H9 (cell line): ENCODE measurements around the gene DCUN1D5. TPM values are rescaled to one million over a fixed set of nuclear protein-coding genes. Genes with fewer than 3 reads are reported as not detected.

Source experiments
- DNase-seq: peaks from one replicate; pipeline ENCODE4 v3.0.0-alpha.2; 2017
- H2AFZ ChIP-seq: one replicate; pipeline ENCODE4 v1.6.1; 2013; ENCODE audit warnings: mild to moderate bottlenecking, low read length, control low read depth, moderate library complexity
- H2AK5ac ChIP-seq: 2 replicates; pipeline ENCODE4 v1.6.1; 2013; ENCODE audit warnings: low read length, control low read depth, mixed read lengths; ENCODE audit not compliant: insufficient read length
- H2BK120ac ChIP-seq: one replicate; pipeline ENCODE4 v1.6.1; 2013; ENCODE audit warnings: low read depth, mild to moderate bottlenecking, low read length, control low read depth, inconsistent platforms; ENCODE audit not compliant: poor library complexity, severe bottlenecking
- H2BK12ac ChIP-seq: 2 replicates; pipeline ENCODE4 v1.6.1; 2013; ENCODE audit warnings: low read length, control low read depth, mixed read lengths, low read depth; ENCODE audit not compliant: insufficient read length
- H2BK15ac ChIP-seq: 2 replicates; pipeline ENCODE4 v1.6.1; 2013; ENCODE audit warnings: low read depth, low read length, control low read depth
- H2BK20ac ChIP-seq: one replicate; pipeline ENCODE4 v1.6.1; 2013; ENCODE audit warnings: low read depth, mild to moderate bottlenecking, low read length, control low read depth, inconsistent platforms; ENCODE audit not compliant: poor library complexity, severe bottlenecking
- H2BK5ac ChIP-seq: 2 replicates; pipeline ENCODE4 v1.6.1; 2013; ENCODE audit warnings: low read length, control low read depth, mixed read lengths; ENCODE audit not compliant: insufficient read length
- H3K14ac ChIP-seq: 2 replicates; pipeline ENCODE4 v1.6.1; 2013; ENCODE audit warnings: low read length, control low read depth; ENCODE audit not compliant: insufficient read depth
- H3K18ac ChIP-seq: 2 replicates; pipeline ENCODE4 v1.6.1; 2013; ENCODE audit warnings: low read depth, mild to moderate bottlenecking, mixed read lengths, low read length, control low read depth; ENCODE audit not compliant: insufficient read length
- H3K23ac ChIP-seq: 2 replicates; pipeline ENCODE4 v1.6.1; 2013; ENCODE audit warnings: low read length, control low read depth, mixed read lengths, low read depth; ENCODE audit not compliant: insufficient read length
- H3K23me2 ChIP-seq: 2 replicates; pipeline ENCODE4 v1.6.1; 2013; ENCODE audit warnings: low read depth, mild to moderate bottlenecking, mixed read lengths, low read length, control low read depth; ENCODE audit not compliant: insufficient read length, poor library complexity, severe bottlenecking
- H3K27ac ChIP-seq: 2 replicates; pipeline ENCODE4 v1.5.1; 2013; ENCODE audit warnings: low read length, control low read depth, mixed read lengths, low read depth; ENCODE audit not compliant: insufficient read length
- H3K27me3 ChIP-seq: 2 replicates; pipeline ENCODE4 v1.6.1; 2013; ENCODE audit warnings: low read length, control low read depth, inconsistent platforms; ENCODE audit not compliant: insufficient read depth
- H3K4ac ChIP-seq: 2 replicates; pipeline ENCODE4 v1.6.1; 2013; ENCODE audit warnings: low read depth, mild to moderate bottlenecking, control low read depth, inconsistent platforms, low read length, moderate library complexity
- H3K4me1 ChIP-seq: 2 replicates; pipeline ENCODE4 v1.6.1; 2013; ENCODE audit warnings: low read length, control low read depth, inconsistent platforms; ENCODE audit not compliant: insufficient read depth
- H3K4me2 ChIP-seq: 2 replicates; pipeline ENCODE4 v1.6.1; 2013; ENCODE audit warnings: low read length, control low read depth, mixed read lengths; ENCODE audit not compliant: insufficient read length, insufficient read depth
- H3K56ac ChIP-seq: 2 replicates; pipeline ENCODE4 v1.6.1; 2013; ENCODE audit warnings: low read depth, mild to moderate bottlenecking, mixed read lengths, low read length, control low read depth; ENCODE audit not compliant: insufficient read length
- H3K79me1 ChIP-seq: 2 replicates; pipeline ENCODE4 v1.6.1; 2013; ENCODE audit warnings: low read depth, mild to moderate bottlenecking, moderate library complexity, low read length, control low read depth, inconsistent platforms; ENCODE audit not compliant: insufficient read depth, poor library complexity, severe bottlenecking
- H3K79me2 ChIP-seq: 2 replicates; pipeline ENCODE4 v1.6.1; 2013; ENCODE audit warnings: low read length, control low read depth, inconsistent platforms; ENCODE audit not compliant: insufficient read depth
- H3K9ac ChIP-seq: 2 replicates; pipeline ENCODE4 v1.6.1; 2013; ENCODE audit warnings: low read length, control low read depth, mixed read lengths; ENCODE audit not compliant: insufficient read length; ENCODE audit errors: extremely low read depth
- H3K9me3 ChIP-seq: one replicate; pipeline ENCODE4 v1.6.1; 2013; ENCODE audit warnings: low read depth, low read length, inconsistent platforms; ENCODE audit not compliant: control insufficient read depth
- H3T11ph ChIP-seq: one replicate; pipeline ENCODE4 v1.6.1; 2013; ENCODE audit warnings: mild to moderate bottlenecking, low read length, control low read depth, inconsistent platforms
- H4K20me1 ChIP-seq: one replicate; pipeline ENCODE4 v1.6.1; 2013; ENCODE audit not compliant: control insufficient read depth, insufficient read length, insufficient read depth
- H4K5ac ChIP-seq: 2 replicates; pipeline ENCODE4 v1.6.1; 2013; ENCODE audit warnings: low read depth, mild to moderate bottlenecking, mixed read lengths, low read length, control low read depth; ENCODE audit not compliant: insufficient read length
- H4K8ac ChIP-seq: replicated peaks from 2 replicates; pipeline ENCODE4 v1.6.1; 2013; ENCODE audit warnings: low read length, control low read depth, mixed read lengths, low read depth; ENCODE audit not compliant: insufficient read length
- H4K91ac ChIP-seq: 2 replicates; pipeline ENCODE4 v1.6.1; 2013; ENCODE audit warnings: low read depth, mild to moderate bottlenecking, moderate library complexity, mixed read lengths, low read length, control low read depth; ENCODE audit not compliant: insufficient read length
- H3K27ac Mint-ChIP-seq, 3 experiments: 2 replicates in 2 of 3; 3 replicates in 1 of 3; pipeline ENCODE4 v1.8.0; 2020 to 2021; ENCODE audit warnings: mixed read lengths in 3 of 3, mild to moderate bottlenecking in 1 of 3, moderate library complexity in 1 of 3
- H3K27me3 Mint-ChIP-seq: 2 replicates; pipeline ENCODE4 v1.8.0; 2021; ENCODE audit warnings: low read depth, mild to moderate bottlenecking, moderate library complexity, mixed read lengths
- H3K36me3 Mint-ChIP-seq, 3 experiments: 2 replicates in 2 of 3; 3 replicates in 1 of 3; pipeline ENCODE4 v1.8.0; 2020 to 2021; ENCODE audit warnings: low read depth in 3 of 3, mixed read lengths in 3 of 3; ENCODE audit not compliant: insufficient read depth in 1 of 3
- H3K4me1 Mint-ChIP-seq, 2 experiments: 2 replicates each; pipeline ENCODE4 v1.8.0; 2020; ENCODE audit warnings: mixed read lengths in 2 of 2
- H3K4me3 Mint-ChIP-seq, 2 experiments: 2 replicates in 1 of 2; 3 replicates in 1 of 2; pipeline ENCODE4 v1.8.0; 2020 to 2021; ENCODE audit warnings: mild to moderate bottlenecking in 2 of 2, mixed read lengths in 2 of 2, moderate library complexity in 1 of 2
- H3K9me3 Mint-ChIP-seq, 2 experiments: 2 replicates in 1 of 2; 3 replicates in 1 of 2; pipeline ENCODE4 v1.8.0; 2020; ENCODE audit warnings: mild to moderate bottlenecking in 2 of 2, mixed read lengths in 2 of 2, moderate library complexity in 1 of 2
- WGBS: extraction: QIAGEN DNeasy Blood & Tissue Kit; methylation state at CpG from one replicate; pipeline ENCODE4 v1.1.7; 2013; ENCODE audit warnings: missing lambda C conversion rate, low lambda C conversion rate, mixed read lengths; ENCODE audit not compliant: insufficient read length; ENCODE audit errors: extremely low coverage; 5-methylcytosine and 5-hydroxymethylcytosine counted together
- total RNA-seq: library from RNA; stranded (reverse); gene quantifications from 2 replicates; pipeline ENCODE4 v1.2.1, GENCODE V29; 2021
- TF ChIP-seq, protein P1 (sequence below): fragments of 200-600 bp; sonication (generic); conservative IDR thresholded peaks from 3 replicates; pipeline ENCODE4 v1.8.0; 2021; ENCODE audit warnings: antibody characterized with exemption, mild to moderate bottlenecking

Gene DCUN1D5
- total RNA-seq, 1 experiment from 2014 or later: 86.7 TPM

DNA sequence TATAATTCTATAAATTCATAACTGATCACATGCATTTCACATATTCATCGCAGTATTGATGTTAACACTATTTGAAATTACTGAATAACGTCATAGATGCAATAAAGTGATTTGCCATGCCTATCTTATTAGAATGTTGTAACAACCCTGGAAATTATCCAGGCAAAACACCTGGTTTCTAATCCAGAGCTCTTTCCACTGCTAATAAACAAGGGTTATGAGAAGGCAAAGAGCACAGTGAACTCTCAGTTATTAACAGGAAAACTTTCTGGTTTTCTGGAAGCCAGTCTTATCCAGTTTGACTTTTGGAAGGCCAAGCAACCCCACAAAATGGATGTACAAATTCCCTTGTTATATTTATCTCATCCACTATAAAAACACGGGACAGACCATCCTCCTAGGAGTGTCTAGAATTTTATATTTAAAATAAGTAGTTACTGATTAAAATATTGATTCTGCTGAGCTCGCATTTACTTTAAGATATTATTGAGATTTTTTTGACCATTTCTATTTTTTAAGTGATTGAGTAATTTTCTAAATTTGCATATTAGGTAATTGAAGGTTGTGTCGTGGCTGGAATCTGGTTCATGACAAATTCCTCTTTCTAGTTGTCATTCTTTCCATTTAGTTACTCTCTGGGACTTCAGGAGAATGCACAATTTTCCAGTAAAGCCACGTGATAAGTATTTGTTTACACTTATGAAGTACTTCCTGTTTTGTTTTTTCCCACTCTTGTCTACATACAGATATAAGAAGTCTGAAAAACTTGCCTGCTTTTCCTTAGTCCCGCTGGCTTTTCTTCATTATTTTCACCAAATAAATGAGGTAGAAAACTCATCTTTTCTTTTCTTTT lies 47.9 kb downstream of the DCUN1D5 start:
- Histone ChIP-seq H3K4me1 (no peaks in the 10 kb centered on the region), H3K4me2 (no peak overlapping the region), H3K23me2 (no peaks in the 10 kb centered on the region), H2BK15ac (no peak overlapping the region), H3K79me2 (no peaks in the 10 kb centered on the region), H3K4ac (no peak overlapping the region), H2BK5ac (no peak overlapping the region), H3K14ac (no peak overlapping the region), H3K23ac (no peak overlapping the region), H3K27ac (no peak overlapping the region), H3K27me3 (no peaks in the 10 kb centered on the region), H2AK5ac (no peak overlapping the region), H2BK20ac (no peak overlapping the region), H3K56ac (no peak overlapping the region), H2BK12ac (no peak overlapping the region), H3K9me3 (no peaks in the 10 kb centered on the region), H2AFZ (no peak overlapping the region), H3T11ph (no peak overlapping the region), H4K20me1 (no peaks in the 10 kb centered on the region), H2BK120ac (no peak overlapping the region), H3K18ac (no peak overlapping the region), H4K5ac (no peak overlapping the region), H3K79me1 (no peaks in the 10 kb centered on the region), H4K8ac (no peak overlapping the region), H3K9ac (no peak overlapping the region), H4K91ac (no peak overlapping the region)
- no CpG with 5 or more reads among the region's 7 CpGs for WGBS
- Mint-ChIP-seq H3K27me3 (no peaks in the 10 kb centered on the region), H3K4me1 (no peaks in the 10 kb centered on the region), H3K27ac (no peak overlapping the region), H3K4me3 (no peak overlapping the region), H3K9me3 (no peaks in the 10 kb centered on the region), H3K36me3 (no peaks in the 10 kb centered on the region)
- TF ChIP-seq, protein P1, sequence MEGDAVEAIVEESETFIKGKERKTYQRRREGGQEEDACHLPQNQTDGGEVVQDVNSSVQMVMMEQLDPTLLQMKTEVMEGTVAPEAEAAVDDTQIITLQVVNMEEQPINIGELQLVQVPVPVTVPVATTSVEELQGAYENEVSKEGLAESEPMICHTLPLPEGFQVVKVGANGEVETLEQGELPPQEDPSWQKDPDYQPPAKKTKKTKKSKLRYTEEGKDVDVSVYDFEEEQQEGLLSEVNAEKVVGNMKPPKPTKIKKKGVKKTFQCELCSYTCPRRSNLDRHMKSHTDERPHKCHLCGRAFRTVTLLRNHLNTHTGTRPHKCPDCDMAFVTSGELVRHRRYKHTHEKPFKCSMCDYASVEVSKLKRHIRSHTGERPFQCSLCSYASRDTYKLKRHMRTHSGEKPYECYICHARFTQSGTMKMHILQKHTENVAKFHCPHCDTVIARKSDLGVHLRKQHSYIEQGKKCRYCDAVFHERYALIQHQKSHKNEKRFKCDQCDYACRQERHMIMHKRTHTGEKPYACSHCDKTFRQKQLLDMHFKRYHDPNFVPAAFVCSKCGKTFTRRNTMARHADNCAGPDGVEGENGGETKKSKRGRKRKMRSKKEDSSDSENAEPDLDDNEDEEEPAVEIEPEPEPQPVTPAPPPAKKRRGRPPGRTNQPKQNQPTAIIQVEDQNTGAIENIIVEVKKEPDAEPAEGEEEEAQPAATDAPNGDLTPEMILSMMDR: no peak
- no peak for DNase-seq
